Stimulated activated CD4-positive, alpha-beta T cell treated with anti-CD3 and anti-CD28 coated beads, Interleukin-1b, Interleukin-23, amount 100 ng/mL, for 1 hour (primary cell): ENCODE data around the gene PGC.

Experiments
- DNase-seq, 2 donors: peaks; one replicate each; pipeline ENCODE4 v3.0.0-alpha.2; 2020; ENCODE audit warnings: low read depth in 2 of 2

The PGC gene

DNA sequence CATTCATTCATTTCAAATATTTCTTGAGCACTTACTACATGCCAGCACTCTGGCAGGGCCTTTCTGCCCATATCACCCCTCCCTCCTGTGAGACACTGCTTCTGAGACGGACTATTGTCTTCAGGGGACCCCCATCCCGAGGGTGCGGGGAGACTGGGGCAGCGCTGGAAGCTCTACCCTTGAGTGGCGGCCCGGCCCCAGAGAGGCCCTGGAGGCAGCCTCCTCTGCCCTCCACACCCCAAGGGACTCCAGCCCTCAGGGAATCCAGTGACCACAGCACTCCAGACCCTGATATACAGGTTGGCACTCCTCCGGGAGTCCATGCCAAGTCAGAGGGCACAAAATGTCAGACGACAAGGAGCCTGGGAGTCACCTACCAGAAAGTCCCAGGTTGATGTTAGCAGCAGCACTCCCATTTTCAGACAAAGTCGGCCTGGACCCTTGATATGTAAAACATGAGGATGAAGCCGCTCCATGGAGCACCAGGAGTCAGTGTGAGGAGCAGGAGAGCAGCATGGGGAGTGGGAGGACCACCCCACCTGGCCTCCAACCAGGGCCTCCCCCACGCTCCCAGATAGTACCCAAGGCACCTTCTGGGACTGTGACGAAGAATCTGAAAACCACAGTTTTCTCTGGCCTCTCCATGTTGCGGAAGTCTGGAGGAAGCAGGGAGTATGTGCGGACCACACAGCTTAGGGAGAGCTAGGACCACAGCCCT is 32.5 kb downstream of the PGC start:
- DNase-seq, result no peak

DNA sequence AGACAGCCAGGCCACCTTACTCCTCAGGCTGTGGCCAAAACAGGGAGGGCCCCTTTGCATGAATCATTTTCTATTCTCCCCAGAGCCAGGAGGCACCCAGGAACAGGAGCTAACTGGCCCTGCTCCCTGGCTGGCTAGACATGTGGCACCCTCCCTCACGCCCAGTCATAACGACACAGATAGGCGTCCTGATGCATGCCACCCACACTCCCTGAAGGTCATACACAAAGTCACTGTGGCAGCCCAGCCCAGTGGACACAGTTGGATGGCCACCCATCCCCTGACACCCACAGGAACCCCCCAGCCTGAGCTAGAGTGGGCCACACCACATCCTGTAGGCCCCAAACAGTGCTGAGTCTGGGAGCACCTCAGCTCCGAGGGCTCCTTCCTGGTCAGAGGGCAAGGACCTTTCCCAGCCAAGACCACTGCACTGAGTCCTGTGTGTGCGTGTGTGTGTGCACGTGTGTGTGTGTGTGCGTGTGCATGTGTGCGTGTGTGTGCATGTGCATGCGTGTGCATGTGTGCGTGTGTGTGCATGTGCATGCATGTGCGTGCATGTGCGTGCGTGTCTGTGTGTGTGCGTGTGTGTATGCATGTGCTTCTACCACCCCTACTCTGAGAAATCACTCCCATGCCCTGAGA is 33.4 kb downstream of the PGC start:
- DNase-seq, result no peak

GRCh38 chr6:41713159-41713649 is 34.0 kb downstream of the PGC start:
- no peak for DNase-seq

DNA sequence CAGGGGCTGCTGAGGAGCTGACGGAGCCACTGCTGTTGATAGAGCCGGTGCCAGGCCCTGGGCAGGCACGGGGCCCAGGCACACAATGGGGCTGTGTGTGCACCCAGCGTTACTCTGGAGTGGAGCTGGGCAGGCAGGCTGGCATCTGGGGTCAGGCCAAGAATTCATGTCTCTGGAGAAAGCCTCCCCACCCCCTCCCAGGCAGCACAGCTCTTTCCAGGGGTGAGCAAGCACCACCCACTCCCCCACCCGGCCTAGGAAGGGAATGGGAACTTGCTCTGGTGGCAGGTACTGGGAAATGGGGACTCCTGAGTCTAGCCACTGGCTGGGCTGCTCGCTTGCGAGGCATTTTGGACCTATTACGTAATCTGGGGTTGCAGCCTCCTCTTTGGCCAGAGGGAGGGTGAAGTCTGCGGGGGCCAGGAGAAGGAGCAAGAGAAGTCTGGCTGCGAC is 34.5 kb downstream of the PGC start:
- no peak for DNase-seq

DNA sequence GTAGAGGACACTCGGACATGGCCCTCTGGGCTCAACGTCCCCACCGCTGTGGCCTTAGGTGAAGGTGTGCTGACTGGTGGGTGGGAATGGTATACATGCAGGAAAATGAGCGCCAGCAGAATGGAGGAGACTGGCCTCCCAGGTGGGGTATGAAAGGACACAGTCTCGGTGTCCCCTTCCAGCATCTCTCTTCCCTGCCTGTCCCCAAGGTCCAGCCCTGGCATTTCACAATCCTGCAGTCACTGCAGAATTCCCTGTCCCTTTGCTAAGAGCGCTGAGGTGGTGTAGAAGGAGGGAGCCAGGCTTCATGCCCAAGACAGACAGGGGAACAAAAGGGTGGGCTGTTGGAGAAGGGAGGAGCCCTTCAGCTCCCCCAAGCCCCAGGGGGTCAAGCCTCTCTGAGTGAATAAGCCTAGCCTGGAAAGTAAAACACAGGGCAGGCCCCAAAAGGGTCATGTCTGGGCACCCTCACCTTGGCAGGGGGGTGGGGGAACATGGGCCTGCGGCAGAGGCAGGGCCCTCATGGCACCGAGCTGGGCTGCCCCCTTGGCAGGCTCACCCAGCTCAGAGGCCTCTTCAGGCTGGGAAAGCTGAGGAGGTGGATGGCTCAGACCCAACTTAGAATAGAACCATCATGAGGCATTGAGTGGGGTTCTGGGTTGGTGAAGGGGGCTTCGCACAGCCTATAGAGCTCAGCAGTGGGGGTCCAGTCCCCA is 35.7 kb downstream of the PGC start:
- DNase-seq, result no peak

GRCh38 chr6:41709375-41709774 is 37.8 kb downstream of the PGC start:
- no peak for DNase-seq

DNA sequence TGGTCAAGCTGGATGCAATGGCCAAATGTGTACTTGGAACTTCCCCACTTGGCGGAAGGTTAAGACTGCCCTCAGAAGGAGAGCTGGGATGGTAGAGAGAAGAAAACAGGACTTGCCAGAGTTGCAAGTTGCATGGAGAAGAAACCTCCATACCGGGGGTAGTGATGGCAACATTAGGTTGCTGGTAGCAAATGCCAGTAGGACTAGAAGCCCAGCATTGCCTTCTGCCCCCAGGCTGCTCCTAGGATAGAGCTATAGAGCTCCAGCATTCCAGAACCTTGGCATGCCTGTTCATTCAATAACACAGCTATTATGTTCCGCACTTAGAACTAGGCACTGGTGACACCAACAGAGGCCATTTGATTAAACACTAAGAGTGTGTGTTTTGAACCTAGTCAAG is 38.3 kb downstream of the PGC start:
- DNase-seq, result no peak

DNA sequence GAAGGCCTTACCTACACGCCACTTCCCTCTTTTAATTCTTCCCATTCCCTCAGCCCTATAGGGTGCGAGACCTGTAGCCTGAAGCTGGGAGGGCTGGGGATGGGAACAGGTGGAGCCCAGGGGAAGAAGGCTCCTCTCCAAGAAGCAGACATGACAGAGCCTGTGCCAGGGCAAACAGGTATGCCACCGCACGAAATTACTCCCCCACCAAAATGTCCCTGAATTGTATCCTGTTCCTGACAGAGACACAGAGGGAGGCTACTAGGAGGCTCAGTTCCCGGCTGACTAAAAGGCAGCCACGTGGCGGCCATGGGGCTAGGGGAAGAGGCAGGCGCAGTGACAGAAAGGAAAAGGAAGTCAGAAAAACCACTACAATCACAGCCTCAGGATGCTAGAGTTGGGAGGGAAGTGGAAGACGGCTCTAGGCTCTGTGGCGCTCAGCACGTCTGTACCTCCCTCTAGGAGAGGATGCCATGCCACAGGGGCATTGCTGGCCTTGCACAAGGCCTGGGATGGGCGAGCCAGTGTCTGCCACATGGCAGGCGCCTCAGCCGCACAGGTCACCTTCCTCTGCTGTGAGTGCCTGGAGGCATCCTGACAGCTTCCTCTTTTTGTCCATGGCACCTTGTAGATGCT is 39.5 kb downstream of the PGC start:
- DNase-seq, result no peak

- no peak for DNase-seq
Observed at GRCh38 chr6:41706876-41707564, 40.2 kb downstream of the PGC start.

GRCh38 chr6:41705996-41706835 is 41.0 kb downstream of the PGC start:
- peak in 1 of 2 donors; percentile 48 for DNase-seq

DNA sequence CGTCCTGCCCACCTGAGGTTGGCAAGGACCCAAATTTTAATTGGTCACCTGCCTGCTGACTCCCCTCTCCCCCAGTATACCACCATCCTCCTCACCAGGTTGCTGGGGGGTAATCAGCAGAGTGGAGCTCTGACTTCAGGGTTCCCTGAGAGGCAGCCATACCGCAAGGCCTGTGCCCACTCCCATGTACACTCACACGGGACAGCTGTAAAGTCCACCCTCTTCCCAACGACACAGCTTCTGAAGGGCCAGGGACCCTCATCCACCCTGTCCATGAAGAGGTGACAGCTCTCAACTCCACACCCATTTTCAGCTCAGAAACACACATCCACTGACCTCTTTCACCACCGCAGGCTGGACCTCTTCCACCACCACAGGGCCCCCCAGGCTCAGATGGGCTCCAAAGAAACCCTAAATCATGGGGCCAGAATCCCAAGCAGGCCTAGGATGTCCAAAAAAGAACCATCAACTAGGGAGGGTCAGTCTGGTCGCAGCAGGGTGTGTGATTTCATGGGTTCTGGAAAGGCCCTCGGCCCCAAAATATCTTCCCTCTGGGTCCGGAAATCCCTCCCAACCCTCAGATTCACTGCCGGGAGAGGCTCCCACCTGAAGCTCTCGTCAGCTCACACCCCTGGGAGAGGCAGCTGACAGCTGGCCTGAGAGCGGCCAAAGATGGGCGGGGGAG is 41.7 kb downstream of the PGC start:
- DNase-seq, result no peak

DNA sequence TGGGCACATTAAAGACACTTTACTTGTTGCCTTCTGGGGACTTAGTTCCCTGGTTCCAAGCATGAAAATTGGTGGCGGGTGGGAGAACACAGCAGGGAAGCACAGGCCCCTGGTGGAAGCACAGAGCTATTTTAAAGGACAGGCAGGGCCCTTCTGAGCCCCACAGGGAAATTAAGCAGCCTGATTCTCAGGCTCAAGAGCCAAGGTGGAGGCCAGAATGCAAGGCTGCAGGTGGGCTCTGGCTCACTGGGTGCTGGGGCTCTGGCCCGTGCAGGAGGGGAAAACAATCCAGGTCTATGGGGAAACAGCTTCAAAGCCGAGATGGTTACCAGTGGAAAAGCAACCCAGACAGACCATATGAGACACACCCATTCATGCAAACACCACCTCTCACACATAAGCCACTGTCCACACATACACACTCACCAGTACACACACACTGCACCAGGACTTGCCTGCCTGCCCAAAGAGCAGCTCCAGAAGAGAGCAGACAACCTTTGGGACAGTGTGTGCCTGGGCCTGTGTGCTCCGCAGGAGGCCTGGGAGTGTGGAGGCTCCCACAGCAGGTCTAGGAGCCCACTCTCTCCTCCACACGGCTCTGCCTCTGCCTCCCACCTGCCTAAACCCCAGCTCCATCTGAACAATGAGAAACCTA is 42.4 kb downstream of the PGC start:
- DNase-seq, result no peak

GRCh38 chr6:41704028-41704427 is 43.2 kb downstream of the PGC start:
- no peak for DNase-seq

GRCh38 chr6:41702771-41703494 is 44.3 kb downstream of the PGC start:
- no peak for DNase-seq

DNA sequence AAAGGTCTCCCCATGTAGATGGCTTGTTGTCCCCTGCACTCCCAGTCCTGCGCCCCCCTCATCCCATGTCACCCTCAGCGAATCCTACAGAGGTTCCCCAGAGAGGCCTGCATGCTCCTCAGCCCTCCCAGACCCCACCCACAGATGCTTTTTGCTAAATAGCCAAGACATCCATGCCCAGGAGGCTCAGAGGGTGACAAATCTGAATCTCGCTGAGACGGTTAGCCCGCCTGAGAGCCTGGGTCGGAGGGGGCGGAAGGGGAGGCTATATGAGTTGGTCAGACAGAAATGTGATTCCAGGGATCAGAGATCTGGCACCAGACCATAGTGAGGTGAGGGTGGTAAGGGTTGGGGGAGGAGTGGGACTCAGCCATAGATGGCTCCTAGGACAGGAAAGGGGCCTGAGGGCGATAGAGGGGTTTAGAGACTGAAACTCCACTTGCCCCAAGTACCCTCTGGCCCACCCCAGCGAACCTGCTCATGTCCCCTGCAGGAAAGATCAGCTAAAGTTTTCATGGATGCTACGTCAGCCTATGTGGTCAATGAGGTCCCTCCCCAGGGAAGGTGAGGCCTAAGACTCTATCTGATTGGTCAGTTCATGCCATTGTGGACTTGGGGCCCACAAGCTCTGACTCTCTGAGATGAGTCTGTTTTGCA is 45.0 kb downstream of the PGC start:
- no peak for DNase-seq

DNA sequence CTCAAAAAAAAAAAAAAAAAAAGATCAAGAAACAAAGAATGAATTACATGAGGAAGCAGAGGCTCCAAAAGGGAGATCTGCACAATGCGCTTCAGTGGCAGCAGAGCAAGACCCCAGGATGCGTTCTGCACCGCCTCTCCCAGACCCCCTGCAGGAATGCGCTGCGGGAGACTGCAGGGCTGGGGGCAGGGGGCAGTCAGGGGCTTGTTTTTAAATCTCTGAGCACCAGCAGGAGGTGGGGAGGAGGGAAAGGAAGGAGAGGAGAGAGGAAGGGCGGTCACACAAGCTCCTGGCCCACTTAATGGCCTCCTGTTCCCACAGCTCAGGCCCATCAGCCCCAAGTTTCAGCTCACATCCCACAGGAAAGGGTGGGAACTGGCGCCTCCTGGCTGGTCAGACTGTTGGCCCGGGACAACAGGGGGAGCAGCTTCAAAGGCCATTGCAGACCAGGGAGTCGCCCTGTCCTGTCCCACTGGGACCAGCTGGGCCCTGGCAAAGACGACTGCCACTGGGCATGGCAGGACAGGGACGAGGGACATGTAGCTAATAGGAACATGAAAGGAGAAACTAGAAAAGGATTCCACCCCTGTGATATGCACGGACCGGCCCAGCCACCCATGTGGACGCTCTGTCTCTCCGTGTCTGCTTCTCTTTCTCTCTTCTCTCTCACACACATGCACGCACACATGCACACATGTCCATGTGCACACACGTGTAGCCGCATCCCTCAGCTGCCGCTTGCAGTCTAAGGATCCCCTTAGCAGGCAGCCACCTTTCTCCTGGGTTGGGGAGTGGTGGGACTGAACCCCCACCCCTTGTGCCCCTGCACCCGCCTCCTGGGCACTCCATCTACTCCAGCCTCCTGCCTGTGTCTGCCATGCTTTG is 46.5 kb downstream of the PGC start:
- no peak for DNase-seq

DNA sequence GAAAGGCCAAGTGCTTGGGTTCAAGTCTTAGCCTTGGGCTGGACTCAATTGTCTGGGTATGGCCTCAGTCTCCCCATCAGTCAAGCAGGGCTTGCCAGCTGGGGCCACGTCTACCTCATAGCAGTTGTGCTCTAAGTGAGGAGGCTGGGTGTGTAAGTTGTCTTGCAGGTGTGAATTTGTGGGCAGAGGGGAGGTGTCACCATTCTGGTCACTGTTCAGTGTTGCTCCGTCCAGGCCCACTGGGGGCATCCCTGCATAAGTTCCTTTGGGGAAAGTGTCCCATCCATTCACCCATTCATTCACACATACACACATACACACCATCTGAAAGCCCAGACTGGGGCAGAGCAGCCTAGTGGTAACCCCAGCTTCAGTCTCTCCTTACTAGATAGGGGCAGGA is 48.1 kb downstream of the PGC start:
- no peak for DNase-seq
